ENCODE data around the gene USP34. TPM values are rescaled to one million over a fixed set of nuclear protein-coding genes. Genes with fewer than 3 reads are reported as not detected.
"Not testable (repeated sequence)": the region's sequence is repeated elsewhere in the genome, so short reads cannot be mapped to it uniquely, and the experiment has no call there.

USP34 gene
- total and polyA plus RNA-seq, 7 experiments from 2014 or later, result 15.3 to 186 (median 164) TPM

GRCh38 chr2:61396005-61396404 lies 74.9 kb downstream of the USP34 start:
- no peak overlapping the region for H3K27ac ChIP-seq (ENCODE audit: low read depth, low read length)
- DNase-seq (no peak), ATAC-seq (no peak)
- H3K4me3 ChIP-seq (ENCODE audit: low read length), result no peak overlapping the region
- intact Hi-C loops (cut with micrococcal nuclease), result no loop called here
- Mint-ChIP-seq H3K27me3 (no peaks in the 10 kb centered on the region), H3K9me3 (peaks cover 0 to 2% (median 0%) of the 10 kb centered on the region in 11 donors), H3K4me1 (peaks cover 0 to 5% (median 0%) of the 10 kb centered on the region in 7 donors), H3K27ac (no peak overlapping the region), H3K36me3 (peaks cover 0 to 20% (median 8%) of the 10 kb centered on the region in 5 donors), H3K4me3 (no peak overlapping the region)
- POLR2A ChIA-PET, result no interaction called here
- peaks cover 0 to 10% (median 4%) of the 10 kb centered on the region in 3 experiments for H3K36me3 ChIP-seq (ENCODE audit: control insufficient read depth in 2 of 3, insufficient read depth in 3 of 3, low read length in 3 of 3)
- H3K4me1 ChIP-seq (ENCODE audit: control insufficient read depth in 2 of 2, insufficient read depth in 2 of 2, low read length in 2 of 2), result no peaks in the 10 kb centered on the region
- no peaks in the 10 kb centered on the region for H3K27me3 ChIP-seq (ENCODE audit: control insufficient read depth in 2 of 2, insufficient read depth in 2 of 2, low read length in 2 of 2)
- CTCF ChIA-PET, result no interaction called here
- no peaks in the 10 kb centered on the region for H3K9me3 ChIP-seq (ENCODE audit: control insufficient read depth in 2 of 3, low read length in 3 of 3)

DNA sequence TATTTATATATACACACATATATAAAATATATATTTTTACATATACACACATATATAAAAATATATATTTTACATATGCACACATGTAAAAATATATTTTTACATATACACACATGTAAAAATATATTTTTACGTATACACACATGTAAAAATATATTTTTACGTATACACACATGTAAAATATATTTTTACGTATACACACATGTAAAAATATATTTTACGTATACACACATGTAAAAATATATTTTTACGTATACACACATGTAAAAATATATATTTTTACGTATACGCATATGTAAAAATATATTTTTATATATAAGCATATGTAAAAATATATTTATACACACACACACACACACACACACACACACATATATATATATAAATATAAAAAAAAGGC lies 83.3 kb downstream of the USP34 start:
- H3K27ac ChIP-seq (ENCODE audit: low read depth, low read length); H3K9me3 Mint-ChIP-seq; H3K9me3 ChIP-seq (ENCODE audit: control insufficient read depth in 2 of 3, low read length in 3 of 3); H3K4me3 ChIP-seq (ENCODE audit: low read length); POLR2A ChIA-PET; ATAC-seq; H3K36me3 ChIP-seq (ENCODE audit: control insufficient read depth in 2 of 3, insufficient read depth in 3 of 3, low read length in 3 of 3); DNase-seq; H3K27me3 ChIP-seq (ENCODE audit: control insufficient read depth in 2 of 2, insufficient read depth in 2 of 2, low read length in 2 of 2); CTCF ChIA-PET; H3K27me3 Mint-ChIP-seq; H3K27ac Mint-ChIP-seq; H3K4me1 ChIP-seq (ENCODE audit: control insufficient read depth in 2 of 2, insufficient read depth in 2 of 2, low read length in 2 of 2); intact Hi-C loops (cut with micrococcal nuclease); H3K4me3 Mint-ChIP-seq: not testable (repeated sequence)
- Mint-ChIP-seq H3K36me3 (peaks cover 6 to 38% (median 22%) of the 10 kb centered on the region in 5 donors), H3K4me1 (peaks cover 0 to 15% (median 7%) of the 10 kb centered on the region in 7 donors)

DNA sequence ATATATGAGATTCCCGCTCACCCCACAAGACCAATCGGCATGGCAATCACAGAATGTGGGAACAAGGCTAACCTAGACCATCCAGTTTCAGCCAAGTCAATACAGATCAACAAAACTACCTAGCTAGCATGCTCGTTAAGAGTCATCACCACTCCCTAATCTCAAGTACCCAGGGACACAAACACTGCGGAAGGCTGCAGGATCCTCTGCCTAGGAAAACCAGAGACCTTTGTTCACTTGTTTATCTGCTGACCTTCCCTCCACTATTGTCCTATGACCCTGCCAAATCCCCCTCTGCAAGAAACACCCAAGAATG lies 90.0 kb downstream of the USP34 start:
- H3K9me3 ChIP-seq (ENCODE audit: control insufficient read depth in 2 of 3, low read length in 3 of 3); H3K4me3 Mint-ChIP-seq; DNase-seq; intact Hi-C loops (cut with micrococcal nuclease); H3K4me1 ChIP-seq (ENCODE audit: control insufficient read depth in 2 of 2, insufficient read depth in 2 of 2, low read length in 2 of 2); H3K27me3 ChIP-seq (ENCODE audit: control insufficient read depth in 2 of 2, insufficient read depth in 2 of 2, low read length in 2 of 2); ATAC-seq; H3K4me3 ChIP-seq (ENCODE audit: low read length); H3K27ac ChIP-seq (ENCODE audit: low read depth, low read length); H3K9me3 Mint-ChIP-seq; H3K27me3 Mint-ChIP-seq: not testable (repeated sequence)
- ChIA-PET POLR2A (interaction anchor here (0.5 kb wide), 1 partner anchor 266 kb away, joined by 3 read pairs; no protein-coding TSS in a partner anchor), CTCF (interaction anchor here (1.0 kb wide), 1 partner anchor 13 kb away, joined by 3 read pairs; no protein-coding TSS in a partner anchor)
- H3K4me1 Mint-ChIP-seq, result peaks cover 0 to 29% (median 9%) of the 10 kb centered on the region in 7 donors
- H3K27ac Mint-ChIP-seq, result peak overlapping the region in 2 of 9 donors; percentile 7 to 53
- peaks cover 21 to 65% (median 23%) of the 10 kb centered on the region in 3 experiments for H3K36me3 ChIP-seq (ENCODE audit: control insufficient read depth in 2 of 3, insufficient read depth in 3 of 3, low read length in 3 of 3)
- H3K36me3 Mint-ChIP-seq, result peaks cover 16 to 65% (median 53%) of the 10 kb centered on the region in 5 donors

DNA sequence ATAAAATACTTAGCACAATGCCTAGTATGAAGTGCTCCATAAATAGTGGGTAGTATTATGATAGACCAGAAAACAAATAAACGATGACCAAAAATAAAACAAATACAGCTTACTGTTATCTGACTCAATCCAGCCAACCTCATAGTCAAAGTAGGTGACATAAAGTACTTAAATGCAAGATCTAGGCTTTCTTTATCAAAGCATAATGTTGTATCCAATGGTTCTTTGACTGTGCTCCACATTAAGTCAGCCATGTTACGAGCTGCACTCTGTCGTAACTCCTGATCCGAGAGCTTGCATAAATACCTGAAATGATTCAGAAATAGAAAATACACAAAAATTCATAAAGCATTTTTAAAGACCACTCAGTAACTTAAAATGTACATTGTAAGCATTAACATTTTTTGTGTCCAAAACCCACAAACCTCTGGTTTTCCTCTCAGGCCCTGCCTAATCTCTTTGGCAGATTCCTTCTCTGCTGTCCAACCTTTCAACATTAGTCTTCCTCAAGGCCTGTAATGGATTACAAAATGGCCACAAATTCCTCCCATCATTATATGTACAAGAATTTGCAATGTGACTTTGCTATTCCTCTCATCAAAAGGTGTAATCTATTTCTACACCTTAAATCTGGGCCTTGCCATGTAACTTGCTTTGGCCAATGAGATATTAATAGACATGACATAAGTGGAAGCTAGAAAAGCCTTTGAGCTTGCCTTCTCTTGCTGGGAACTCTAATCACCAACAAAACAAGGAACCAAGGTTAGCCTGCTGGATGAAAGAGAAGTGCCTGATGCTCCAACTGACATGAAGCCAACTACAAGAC lies 90.6 kb downstream of the USP34 start:
- Mint-ChIP-seq H3K36me3 (peaks cover 16 to 66% (median 55%) of the 10 kb centered on the region in 5 donors), H3K27ac (peak overlapping the region in 2 of 9 donors; percentile 7 to 46), H3K27me3 (no peaks in the 10 kb centered on the region), H3K4me1 (peaks cover 0 to 29% (median 9%) of the 10 kb centered on the region in 7 donors), H3K4me3 (no peak overlapping the region), H3K9me3 (peaks cover 0 to 2% (median 0%) of the 10 kb centered on the region in 11 donors)
- ChIA-PET CTCF (interaction anchor here (1.0 kb wide), 1 partner anchor 12 kb away, joined by 3 read pairs; no protein-coding TSS in a partner anchor), POLR2A (no interaction called here)
- DNase-seq (no peak), ATAC-seq (no peak)
- Histone ChIP-seq H3K27me3 (ENCODE audit: control insufficient read depth in 2 of 2, insufficient read depth in 2 of 2, low read length in 2 of 2) (no peaks in the 10 kb centered on the region), H3K27ac (ENCODE audit: low read depth, low read length) (no peak overlapping the region), H3K4me1 (ENCODE audit: control insufficient read depth in 2 of 2, insufficient read depth in 2 of 2, low read length in 2 of 2) (no peaks in the 10 kb centered on the region), H3K4me3 (ENCODE audit: low read length) (no peak overlapping the region), H3K36me3 (ENCODE audit: control insufficient read depth in 2 of 3, insufficient read depth in 3 of 3, low read length in 3 of 3) (peaks cover 21 to 67% (median 23%) of the 10 kb centered on the region in 3 experiments), H3K9me3 (ENCODE audit: control insufficient read depth in 2 of 3, low read length in 3 of 3) (no peaks in the 10 kb centered on the region)
- intact Hi-C loops (cut with micrococcal nuclease), result no loop called here

DNA sequence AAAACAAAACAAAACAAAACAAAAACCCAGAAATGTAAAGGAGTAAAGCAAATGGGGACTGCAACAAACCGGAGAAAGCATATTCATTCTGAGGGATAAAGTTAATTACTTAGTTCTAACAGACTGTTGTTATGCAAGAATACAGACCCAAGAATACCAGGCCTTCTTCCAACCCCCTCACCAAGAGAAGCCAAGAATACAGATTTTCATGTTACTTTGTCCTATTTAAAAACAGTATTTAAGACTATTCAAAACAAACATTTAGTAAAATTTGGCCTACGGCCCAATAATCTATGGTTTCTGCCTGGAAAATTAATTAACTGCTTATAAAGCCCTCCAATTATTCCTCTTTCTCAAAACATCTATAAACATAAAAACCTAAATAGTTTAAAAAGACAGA lies 91.4 kb downstream of the USP34 start:
- CTCF ChIA-PET, result no interaction called here
- intact Hi-C loops (cut with micrococcal nuclease), result no loop called here
- Histone ChIP-seq H3K4me3 (ENCODE audit: low read length) (no peak overlapping the region), H3K4me1 (ENCODE audit: control insufficient read depth in 2 of 2, insufficient read depth in 2 of 2, low read length in 2 of 2) (no peaks in the 10 kb centered on the region), H3K27me3 (ENCODE audit: control insufficient read depth in 2 of 2, insufficient read depth in 2 of 2, low read length in 2 of 2) (no peaks in the 10 kb centered on the region), H3K36me3 (ENCODE audit: control insufficient read depth in 2 of 3, insufficient read depth in 3 of 3, low read length in 3 of 3) (peaks cover 21 to 74% (median 23%) of the 10 kb centered on the region in 3 experiments), H3K27ac (ENCODE audit: low read depth, low read length) (no peak overlapping the region), H3K9me3 (ENCODE audit: control insufficient read depth in 2 of 3, low read length in 3 of 3) (no peaks in the 10 kb centered on the region)
- H3K27ac Mint-ChIP-seq, result peak overlapping the region in 3 of 9 donors; percentile 3 to 71 (median 64)
- peaks cover 0 to 1% (median 0%) of the 10 kb centered on the region in 11 donors for H3K9me3 Mint-ChIP-seq
- no peaks in the 10 kb centered on the region for H3K27me3 Mint-ChIP-seq
- ATAC-seq, result no peak
- H3K4me3 Mint-ChIP-seq, result no peak overlapping the region
- H3K4me1 Mint-ChIP-seq, result peaks cover 0 to 29% (median 9%) of the 10 kb centered on the region in 7 donors
- peaks cover 16 to 69% (median 56%) of the 10 kb centered on the region in 5 donors for H3K36me3 Mint-ChIP-seq
- DNase-seq, result no peak
- POLR2A ChIA-PET, result no interaction called here

DNA sequence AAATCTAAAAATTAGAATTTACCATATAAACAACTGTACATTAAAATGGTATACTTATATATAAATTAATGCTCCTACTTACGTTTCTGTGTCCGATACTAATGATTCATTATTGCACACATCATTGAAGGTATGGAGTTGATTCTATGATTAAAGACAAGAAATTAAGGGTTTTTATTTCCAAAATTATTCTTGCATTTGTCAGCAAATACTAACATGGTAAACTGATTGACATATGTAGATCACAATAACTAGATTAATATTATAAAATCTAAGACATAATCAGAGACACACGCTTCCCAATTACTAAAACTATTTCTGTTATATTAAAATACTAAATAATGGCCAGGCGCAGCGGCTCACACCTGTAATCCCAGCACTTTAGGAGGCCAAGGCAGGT lies 92.6 kb downstream of the USP34 start:
- no peaks in the 10 kb centered on the region for H3K27me3 Mint-ChIP-seq
- ATAC-seq (no peak), DNase-seq (no peak)
- Histone ChIP-seq H3K4me1 (ENCODE audit: control insufficient read depth in 2 of 2, insufficient read depth in 2 of 2, low read length in 2 of 2) (no peaks in the 10 kb centered on the region), H3K36me3 (ENCODE audit: control insufficient read depth in 2 of 3, insufficient read depth in 3 of 3, low read length in 3 of 3) (peaks cover 21 to 76% (median 23%) of the 10 kb centered on the region in 3 experiments), H3K27ac (ENCODE audit: low read depth, low read length) (no peak overlapping the region), H3K27me3 (ENCODE audit: control insufficient read depth in 2 of 2, insufficient read depth in 2 of 2, low read length in 2 of 2) (no peaks in the 10 kb centered on the region), H3K4me3 (ENCODE audit: low read length) (no peak overlapping the region), H3K9me3 (ENCODE audit: control insufficient read depth in 2 of 3, low read length in 3 of 3) (no peaks in the 10 kb centered on the region)
- ChIA-PET CTCF (no interaction called here), POLR2A (no interaction called here)
- H3K9me3 Mint-ChIP-seq, result peaks cover 0 to 1% (median 0%) of the 10 kb centered on the region in 11 donors
- intact Hi-C loops (cut with micrococcal nuclease), result no loop called here
- peaks cover 2 to 36% (median 11%) of the 10 kb centered on the region in 7 donors for H3K4me1 Mint-ChIP-seq
- H3K4me3 Mint-ChIP-seq, result no peak overlapping the region
- peaks cover 16 to 82% (median 63%) of the 10 kb centered on the region in 5 donors for H3K36me3 Mint-ChIP-seq
- H3K27ac Mint-ChIP-seq, result no peak overlapping the region

All from naive thymus-derived CD4-positive, alpha-beta T cell (primary cell).